ENCODE measurements around the gene LHFPL6.

Gene LHFPL6

DNA sequence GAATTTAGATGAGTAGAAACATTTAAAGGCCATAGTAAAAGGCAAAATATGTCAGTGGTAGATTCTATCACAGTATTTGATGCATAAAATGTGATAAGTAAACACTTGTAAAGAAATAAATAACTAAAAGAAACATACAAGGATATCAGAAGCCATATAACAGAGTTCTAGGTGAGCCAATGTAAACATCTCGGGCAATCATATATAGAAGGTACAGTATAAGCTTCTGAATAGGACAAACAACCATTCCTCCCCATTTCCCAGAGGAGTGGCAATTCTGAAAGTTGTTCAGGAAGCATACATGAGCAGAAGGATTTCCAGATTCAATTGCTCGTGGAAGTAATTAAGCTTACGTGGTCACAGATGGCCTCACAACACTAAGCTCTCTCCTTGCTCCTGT, 267.3 kb downstream of the LHFPL6 start:
- no peak overlapping the region for H3K4me3 ChIP-seq (ENCODE audit: low read length)
- TF ChIP-seq ZNF274 (IDR thresholded peaks at IDR 0.05; ENCODE audit: low read depth, low read length): no peak

DNA sequence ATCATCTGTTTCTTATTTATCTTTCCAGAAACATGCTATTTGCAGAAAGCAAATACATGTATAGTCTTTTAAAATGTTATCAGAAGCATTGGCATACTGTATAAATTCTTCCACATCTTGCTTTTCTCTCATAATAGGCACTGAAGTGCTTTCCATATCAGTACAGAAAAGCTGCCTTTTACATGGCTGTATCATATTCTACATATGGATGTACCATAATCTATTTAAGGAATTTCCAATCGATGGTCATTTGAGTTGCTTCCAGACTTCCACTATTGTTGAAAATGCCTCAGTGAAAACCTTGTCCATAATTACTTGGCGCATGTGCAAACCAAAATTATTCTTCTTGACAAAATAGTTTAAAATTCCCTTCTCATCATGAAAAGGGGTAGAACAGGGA, 272.5 kb downstream of the LHFPL6 start:
- TF ChIP-seq ZNF274 (IDR thresholded peaks at IDR 0.05; ENCODE audit: low read depth, low read length): no peak
- H3K4me3 ChIP-seq (ENCODE audit: low read length): no peak overlapping the region

DNA sequence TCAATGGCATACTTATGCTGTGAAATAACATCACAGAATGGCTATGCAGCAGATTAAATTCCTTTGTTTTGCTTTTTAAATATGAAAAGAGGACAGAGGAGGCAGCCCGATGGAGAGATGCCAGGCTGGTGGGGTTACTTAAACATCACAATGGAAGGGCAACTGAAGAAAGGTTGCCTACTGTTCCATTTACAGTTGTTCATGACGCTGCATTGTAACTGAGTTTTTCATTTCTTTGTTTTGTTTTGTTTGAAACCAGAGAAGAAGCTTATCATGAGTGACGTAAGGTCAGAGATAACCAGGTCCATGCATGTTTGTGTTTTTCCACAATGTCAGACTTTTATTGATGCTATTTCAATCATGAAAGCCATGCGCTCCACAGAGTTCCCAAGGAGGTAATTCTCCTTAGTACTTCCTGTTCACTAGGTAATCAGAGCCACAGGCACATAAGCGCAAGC, 273.8 kb downstream of the LHFPL6 start:
- H3K4me3 ChIP-seq (ENCODE audit: low read length): no peak overlapping the region
- TF ChIP-seq ZNF274 (IDR thresholded peaks at IDR 0.05; ENCODE audit: low read depth, low read length): no peak

DNA sequence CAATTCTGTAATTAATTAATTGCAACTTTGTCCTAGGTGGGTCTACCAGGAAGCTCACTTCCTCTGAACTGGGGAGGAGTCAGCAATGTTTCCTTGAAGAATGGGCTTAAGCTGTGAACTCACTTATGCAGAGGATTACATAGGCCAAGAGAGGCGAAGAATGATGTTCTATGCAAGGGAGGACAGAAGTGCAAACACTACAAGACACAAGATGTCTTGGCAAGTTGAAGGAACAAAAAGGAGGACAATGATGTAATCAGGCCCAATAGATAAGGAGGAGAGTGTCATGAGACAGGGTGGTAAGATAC, 275.9 kb downstream of the LHFPL6 start:
- no peak overlapping the region for H3K4me3 ChIP-seq (ENCODE audit: low read length)
- no peak for TF ChIP-seq ZNF274 (IDR thresholded peaks at IDR 0.05; ENCODE audit: low read depth, low read length)

DNA sequence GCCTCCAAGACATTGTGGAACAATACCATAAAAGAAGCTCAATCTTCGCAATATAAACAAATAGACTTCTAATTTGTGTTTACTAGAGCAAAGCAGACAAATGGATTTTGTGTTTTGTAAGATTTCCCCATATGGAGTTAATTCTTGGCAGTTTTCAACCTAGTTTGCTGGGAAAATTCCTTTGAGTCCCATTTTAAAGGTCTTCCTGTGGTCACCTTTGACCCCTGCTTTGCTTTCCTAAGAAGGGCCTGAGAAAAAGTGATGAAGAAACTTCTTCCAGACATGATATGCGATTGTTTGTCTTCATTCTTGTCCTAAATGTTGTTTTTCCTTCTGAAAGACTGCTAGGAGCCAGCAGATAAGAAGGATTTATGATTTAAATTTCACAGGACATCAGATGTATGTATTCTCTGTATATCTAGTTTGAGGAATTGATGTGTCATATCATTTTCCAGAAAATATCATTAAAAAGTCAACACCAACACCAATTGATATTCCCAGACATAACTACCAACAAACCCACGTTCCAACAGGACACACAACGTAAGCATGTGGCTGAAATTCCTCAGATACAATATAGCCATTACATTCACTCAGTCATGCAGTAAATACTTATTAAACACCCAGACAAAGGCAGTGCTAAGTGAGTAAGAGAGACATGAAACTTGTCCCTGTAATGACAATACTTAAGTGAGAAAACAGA, 276.4 kb downstream of the LHFPL6 start:
- TF ChIP-seq ZNF274 (IDR thresholded peaks at IDR 0.05; ENCODE audit: low read depth, low read length): no peak
- no peak overlapping the region for H3K4me3 ChIP-seq (ENCODE audit: low read length)

DNA sequence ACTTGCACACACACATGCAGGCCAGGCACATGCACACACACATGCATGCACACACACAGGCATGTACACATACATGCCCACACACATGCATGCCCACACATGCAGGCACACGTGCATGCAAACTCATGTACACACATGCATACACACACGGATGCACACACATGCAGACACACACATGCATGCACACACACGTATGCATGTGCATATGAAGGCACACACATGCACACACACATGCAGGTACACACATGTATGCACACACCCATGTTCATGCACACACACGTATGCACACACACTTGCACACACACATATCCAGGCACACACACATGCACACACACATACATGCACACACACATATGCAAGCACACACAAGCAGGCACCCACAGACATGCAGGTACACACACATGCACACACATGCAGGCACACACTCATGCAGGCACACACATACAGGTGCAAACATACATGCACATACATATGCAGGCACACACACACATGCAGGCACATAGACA, 278.1 kb downstream of the LHFPL6 start:
- no peak overlapping the region for H3K4me3 ChIP-seq (ENCODE audit: low read length)
- no peak for TF ChIP-seq ZNF274 (IDR thresholded peaks at IDR 0.05; ENCODE audit: low read depth, low read length)

DNA sequence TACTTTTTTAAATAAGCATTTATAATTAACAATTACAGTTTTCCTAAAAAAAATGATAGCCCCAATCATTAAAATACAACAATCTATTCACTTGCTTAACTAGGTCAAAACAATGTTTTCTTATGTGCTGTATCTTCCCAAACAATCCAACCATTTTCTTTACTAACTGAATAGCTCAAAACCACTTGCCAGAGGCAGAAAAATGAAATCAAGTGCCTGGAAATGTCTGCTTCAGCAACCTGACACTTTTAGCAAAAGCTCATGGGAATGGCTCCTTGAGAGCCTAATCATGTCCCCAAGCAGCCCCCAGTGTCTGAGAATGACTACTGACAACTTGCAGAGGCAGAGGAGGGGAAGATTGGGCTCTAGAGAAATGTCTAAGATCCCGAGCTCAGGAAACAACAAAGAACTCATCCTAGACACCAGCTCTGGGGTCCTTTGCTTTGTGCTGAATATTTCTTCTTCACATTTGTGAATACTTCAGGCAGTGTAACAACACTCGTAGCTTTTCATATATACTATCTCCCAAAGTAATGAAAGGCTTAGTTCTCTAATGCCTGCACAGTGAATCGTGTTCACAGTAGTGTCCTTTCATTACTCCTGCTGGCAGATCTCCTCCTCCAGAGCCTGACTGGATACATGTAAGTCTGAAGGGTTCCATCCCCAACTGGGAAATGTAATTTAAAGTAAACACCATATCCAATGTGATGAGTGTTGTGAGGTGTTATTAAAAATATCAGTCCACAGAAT, 280.0 kb downstream of the LHFPL6 start:
- no peak for TF ChIP-seq ZNF274 (IDR thresholded peaks at IDR 0.05; ENCODE audit: low read depth, low read length)

DNA sequence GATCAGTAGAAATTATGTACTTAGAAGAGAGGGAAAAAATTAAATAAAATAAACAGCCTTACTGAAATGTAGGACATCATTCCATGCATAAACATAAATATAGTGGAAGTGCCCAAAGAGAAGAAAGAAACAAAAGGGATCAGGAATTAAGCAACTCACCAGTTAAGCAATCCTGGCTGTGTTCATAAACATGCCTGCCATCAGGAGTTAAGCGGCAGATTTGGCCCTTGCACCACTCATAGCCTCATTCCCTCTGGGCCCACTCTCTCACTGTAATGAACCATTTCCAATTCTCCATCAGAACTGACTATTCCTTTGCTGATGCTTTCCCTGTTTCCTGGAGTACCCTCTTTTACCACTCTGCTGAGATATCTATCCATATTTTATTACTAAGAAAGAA, 281.4 kb downstream of the LHFPL6 start:
- H3K4me3 ChIP-seq (ENCODE audit: low read length): no peak overlapping the region
- no peak for TF ChIP-seq ZNF274 (IDR thresholded peaks at IDR 0.05; ENCODE audit: low read depth, low read length)

More for the DNA sequence above, 280.0 kb downstream of the LHFPL6 start:
- no peak overlapping the region for H3K4me3 ChIP-seq (ENCODE audit: low read length)

DNA sequence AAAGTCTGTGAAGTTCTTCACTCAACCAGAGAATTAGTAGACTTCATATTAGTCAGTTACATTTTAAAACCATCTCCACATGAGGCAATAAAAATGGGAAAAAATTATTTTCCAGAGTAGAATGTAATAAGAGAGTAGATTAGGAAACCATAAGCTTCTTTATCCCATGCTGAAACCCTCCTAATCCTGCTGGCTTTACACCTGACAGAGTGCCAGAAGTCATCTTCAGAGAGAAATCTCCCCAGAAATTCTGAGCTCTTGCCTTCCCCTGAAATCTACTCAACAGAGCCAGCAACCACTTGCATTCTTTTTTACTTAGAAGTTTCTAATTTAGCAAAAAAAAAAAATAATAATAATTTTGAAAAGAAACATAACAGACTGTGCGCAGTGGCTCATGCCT, 284.8 kb downstream of the LHFPL6 start:
- H3K4me3 ChIP-seq (ENCODE audit: low read length): no peak overlapping the region
- no peak for TF ChIP-seq ZNF274 (IDR thresholded peaks at IDR 0.05; ENCODE audit: low read depth, low read length)

DNA sequence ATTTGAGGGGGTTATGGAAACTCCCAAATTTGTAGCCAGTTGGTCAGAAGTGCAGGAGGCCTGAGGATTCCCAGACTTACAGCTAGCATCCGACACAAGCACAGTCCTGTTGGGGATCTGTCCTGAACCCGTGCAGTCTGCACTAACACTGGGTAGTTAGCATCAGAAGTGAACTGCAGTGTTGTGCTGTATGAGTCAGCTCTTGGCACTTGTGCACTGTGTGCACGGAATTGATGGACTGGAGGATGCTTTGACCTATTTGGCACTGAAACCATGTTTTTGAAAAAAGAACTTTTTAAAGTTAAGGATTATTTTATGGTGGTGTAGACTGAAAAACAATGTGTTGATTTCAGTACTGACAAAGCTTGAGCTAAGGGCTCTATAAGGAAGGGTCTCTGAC, 285.7 kb downstream of the LHFPL6 start:
- H3K4me3 ChIP-seq (ENCODE audit: low read length): no peak overlapping the region
- TF ChIP-seq ZNF274 (IDR thresholded peaks at IDR 0.05; ENCODE audit: low read depth, low read length): no peak

DNA sequence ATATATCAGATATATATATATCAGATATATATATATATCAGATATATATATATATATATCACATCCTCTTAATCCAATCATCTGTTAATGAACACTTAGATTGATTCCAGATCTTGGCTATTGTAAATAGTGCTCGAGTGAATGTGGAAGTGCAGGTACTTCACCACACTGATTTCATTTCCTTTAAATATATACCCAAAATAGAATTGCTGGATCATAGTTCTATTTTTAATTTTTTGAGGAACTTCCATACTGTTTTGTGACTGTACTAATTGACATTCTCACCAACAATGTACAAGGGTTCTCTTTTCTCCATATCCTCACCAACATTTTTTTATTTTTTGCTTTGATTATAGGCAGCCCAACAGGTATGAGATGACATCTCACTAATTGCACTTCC, 287.2 kb downstream of the LHFPL6 start:
- no peak overlapping the region for H3K4me3 ChIP-seq (ENCODE audit: low read length)
- no peak for TF ChIP-seq ZNF274 (IDR thresholded peaks at IDR 0.05; ENCODE audit: low read depth, low read length)

DNA sequence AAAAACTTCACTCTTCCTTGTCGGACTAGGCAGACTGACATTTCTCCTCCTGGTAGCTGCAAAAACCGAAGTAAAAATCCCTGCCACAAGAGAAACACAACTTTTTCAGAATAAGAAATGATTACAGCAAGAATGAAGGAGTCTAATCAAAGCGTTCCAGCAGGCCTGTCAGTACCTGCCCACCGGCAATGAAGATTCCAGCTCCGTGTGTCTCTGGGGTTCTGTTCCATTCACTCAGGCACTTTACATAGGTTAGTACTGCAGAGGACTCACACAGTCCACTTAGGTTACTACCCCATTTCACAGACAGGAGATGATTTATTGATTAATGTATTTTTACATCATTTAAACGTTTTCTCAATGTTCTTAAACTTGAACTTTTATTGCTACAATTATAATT, 289.3 kb downstream of the LHFPL6 start:
- TF ChIP-seq ZNF274 (IDR thresholded peaks at IDR 0.05; ENCODE audit: low read depth, low read length): no peak
- no peak overlapping the region for H3K4me3 ChIP-seq (ENCODE audit: low read length)

DNA sequence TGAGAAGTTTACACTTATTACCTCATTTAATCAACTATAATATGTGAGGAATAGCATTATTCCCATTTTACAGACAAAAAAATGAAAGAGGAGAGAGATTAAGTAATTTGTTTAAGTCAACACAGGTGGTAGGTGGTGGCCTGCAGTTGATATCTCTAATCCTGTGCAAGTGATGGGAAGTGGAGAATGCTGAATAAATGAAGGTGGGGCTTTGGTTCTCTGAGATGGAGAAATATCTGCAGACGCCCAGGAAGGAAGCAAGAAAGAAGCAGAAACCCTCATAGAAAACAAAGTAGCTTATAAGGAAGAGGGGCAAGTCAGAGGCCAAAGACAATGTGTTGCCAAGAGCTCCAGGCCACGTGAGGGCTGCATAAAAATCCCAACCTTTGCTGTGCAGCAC, 290.4 kb downstream of the LHFPL6 start:
- no peak overlapping the region for H3K4me3 ChIP-seq (ENCODE audit: low read length)
- TF ChIP-seq ZNF274 (IDR thresholded peaks at IDR 0.05; ENCODE audit: low read depth, low read length): no peak

DNA sequence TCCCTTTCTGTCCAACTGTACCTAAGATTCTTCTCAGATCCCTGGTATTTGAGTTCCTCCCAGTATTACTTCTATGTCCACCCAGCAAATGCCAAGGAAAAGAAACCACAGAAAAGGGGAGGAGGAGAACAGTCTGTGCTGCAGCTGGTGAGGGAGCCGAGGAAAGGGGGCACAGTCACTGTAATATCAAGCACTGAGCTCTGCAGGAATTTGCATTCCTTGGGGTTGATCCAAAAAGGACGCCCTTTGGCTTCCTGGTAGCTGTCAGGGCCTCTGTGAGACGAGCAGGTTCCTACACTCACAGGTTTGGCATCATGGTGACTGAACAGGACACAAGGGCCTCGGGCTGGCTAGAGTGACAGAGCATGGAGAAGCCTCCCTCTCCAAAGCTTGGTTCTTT, 291.4 kb downstream of the LHFPL6 start:
- no peak for TF ChIP-seq ZNF274 (IDR thresholded peaks at IDR 0.05; ENCODE audit: low read depth, low read length)
- no peak overlapping the region for H3K4me3 ChIP-seq (ENCODE audit: low read length)

DNA sequence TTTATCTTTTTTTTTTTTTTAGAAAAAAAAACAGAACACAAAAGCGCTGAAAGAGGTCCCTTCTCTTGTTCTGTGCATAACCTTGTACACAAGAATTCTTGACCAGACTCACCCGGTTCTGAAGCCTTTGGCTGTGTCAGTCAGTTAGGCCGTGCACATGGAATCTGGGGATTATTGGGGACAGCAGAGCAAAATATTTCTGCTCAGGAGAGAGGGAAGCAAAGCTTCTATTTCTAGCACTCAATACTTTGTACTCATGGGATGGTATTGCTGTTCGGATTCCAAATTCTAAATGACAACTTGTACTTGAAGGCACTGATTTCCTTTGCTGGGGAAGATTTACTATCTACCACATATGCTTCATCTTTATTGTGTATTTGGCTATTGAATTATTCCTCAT, 292.0 kb downstream of the LHFPL6 start:
- TF ChIP-seq ZNF274 (IDR thresholded peaks at IDR 0.05; ENCODE audit: low read depth, low read length): no peak
- no peak overlapping the region for H3K4me3 ChIP-seq (ENCODE audit: low read length)

Measured in GM08714 (cell line).